HG03439 (cell line): ENCODE measurements around the gene ARMC5.

Experiments used
- ATAC-seq: cut with Tn5 transposase; IDR thresholded peaks from one replicate; pipeline ENCODE4 v1.9.1; 2021; ENCODE audit warnings: mild to moderate bottlenecking, moderate library complexity; ENCODE audit not compliant: unreplicated experiment

ARMC5 gene

GRCh38 chr16:31461201-31461920, 2.1 kb downstream of the ARMC5 start:
- no peak for ATAC-seq

DNA sequence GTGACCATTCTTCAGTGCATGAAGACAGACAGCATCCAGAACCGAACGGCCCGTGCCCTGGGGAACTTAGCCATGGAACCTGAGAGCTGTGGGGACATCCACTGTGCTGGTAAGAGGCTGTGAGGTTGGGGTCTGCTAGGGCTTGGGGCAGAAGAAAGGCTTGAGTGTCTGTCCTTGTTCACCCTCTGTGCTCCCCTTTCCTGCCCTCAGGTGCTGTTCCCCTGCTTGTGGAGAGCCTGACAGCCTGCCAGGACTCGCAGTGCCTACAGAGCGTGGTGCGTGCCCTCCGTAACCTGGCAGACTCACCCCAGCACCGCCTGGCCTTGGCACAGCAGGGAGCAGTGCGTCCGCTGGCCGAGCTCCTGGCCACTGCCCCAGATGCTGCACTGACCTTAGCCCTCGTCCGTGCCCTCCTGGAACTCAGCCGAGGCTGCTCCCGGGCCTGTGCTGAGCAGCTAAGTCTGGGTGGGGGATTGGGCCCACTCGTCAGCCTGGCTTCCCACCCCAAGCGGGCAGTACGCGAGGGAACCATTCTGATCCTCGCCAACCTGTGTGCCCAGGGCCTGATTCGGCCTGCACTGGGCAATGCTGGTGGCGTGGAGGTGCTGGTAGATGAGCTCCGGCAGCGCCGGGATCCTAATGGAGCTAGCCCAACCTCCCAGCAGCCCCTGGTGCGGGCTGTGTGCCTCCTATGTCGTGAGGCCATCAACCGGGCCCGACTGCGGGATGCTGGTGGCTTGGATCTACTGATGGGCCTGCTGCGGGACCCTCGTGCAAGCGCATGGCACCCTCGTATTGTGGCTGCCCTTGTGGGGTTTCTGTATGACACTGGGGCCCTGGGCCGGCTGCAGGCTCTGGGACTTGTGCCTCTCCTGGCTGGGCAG, 2.9 kb downstream of the ARMC5 start:
- ATAC-seq: no peak

- no peak for ATAC-seq
Measured at GRCh38 chr16:31464348-31464769, 5.1 kb downstream of the ARMC5 start.

DNA sequence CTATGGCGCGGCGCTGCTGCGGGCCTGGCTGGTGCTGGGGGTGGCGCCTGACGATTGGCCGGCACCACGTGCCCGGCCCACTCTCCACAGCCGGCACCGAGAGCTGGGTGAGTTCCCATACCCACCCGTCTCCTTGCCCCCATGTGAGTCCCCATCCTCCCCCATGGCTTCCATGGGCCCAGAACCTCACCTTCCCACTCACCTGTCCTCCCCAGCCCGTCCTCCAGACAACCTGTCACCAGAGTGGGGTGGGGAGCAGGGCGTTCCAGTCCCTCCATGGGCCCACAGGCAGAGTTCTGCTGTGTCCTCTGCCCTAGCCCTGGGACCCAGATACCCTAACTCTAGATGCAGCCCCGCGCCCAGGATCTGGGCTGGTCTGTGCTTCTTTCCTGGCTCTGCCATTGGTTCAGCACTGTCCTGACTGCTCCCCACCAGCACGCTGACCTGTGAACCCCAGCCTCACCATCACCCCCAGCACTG, 5.5 kb downstream of the ARMC5 start:
- ATAC-seq: no peak

GRCh38 chr16:31465788-31466370, 6.6 kb downstream of the ARMC5 start:
- no peak for ATAC-seq

GRCh38 chr16:31466381-31466841, 7.1 kb downstream of the ARMC5 start:
- no peak for ATAC-seq

GRCh38 chr16:31467151-31467773, 8.0 kb downstream of the ARMC5 start:
- ATAC-seq: no peak

- ATAC-seq: no peak
Measured at GRCh38 chr16:31467858-31468257, 8.6 kb downstream of the ARMC5 start.

- ATAC-seq: no peak
Measured at GRCh38 chr16:31470615-31471014, 11.3 kb downstream of the ARMC5 start.

- no peak for ATAC-seq
Measured at GRCh38 chr16:31471241-31471874, 12.1 kb downstream of the ARMC5 start.

GRCh38 chr16:31471875-31472708, 12.8 kb downstream of the ARMC5 start, which contains the start of gene TGFB1I1:
Gene TGFB1I1, plus strand, starts transcription at chr16:31472152. Its CDS starts 37 bp downstream, at chr16:31472189.
- no peak for ATAC-seq

DNA sequence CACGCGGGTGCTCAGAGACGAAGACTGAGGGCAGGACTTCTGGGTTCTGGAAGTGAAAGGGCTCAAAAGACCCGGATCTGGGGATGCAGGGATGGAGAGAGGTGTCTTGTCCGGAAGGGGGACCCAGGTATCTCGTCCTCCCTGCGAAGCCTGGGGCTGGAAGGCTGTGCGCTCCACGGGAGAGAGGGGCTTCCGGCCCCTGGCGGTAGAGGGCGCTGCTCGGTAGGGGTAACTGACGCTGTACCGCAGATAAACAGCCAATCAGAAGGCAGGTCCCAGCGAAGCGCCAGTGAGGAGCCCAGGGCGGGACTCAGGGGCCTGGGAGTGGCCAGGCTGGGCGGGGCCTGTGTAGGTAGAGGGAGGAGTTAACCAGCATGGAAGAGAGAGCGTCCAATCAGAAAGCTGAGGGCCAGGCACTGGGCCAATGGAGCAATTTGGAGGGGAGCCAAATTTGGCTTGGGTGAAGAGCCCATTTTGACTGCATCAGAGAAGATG, 13.5 kb downstream of the ARMC5 start:
- no peak for ATAC-seq

GRCh38 chr16:31473264-31473984, 14.1 kb downstream of the ARMC5 start:
- ATAC-seq: no peak

- ATAC-seq: no peak
Measured at GRCh38 chr16:31474173-31474714, 14.9 kb downstream of the ARMC5 start.

DNA sequence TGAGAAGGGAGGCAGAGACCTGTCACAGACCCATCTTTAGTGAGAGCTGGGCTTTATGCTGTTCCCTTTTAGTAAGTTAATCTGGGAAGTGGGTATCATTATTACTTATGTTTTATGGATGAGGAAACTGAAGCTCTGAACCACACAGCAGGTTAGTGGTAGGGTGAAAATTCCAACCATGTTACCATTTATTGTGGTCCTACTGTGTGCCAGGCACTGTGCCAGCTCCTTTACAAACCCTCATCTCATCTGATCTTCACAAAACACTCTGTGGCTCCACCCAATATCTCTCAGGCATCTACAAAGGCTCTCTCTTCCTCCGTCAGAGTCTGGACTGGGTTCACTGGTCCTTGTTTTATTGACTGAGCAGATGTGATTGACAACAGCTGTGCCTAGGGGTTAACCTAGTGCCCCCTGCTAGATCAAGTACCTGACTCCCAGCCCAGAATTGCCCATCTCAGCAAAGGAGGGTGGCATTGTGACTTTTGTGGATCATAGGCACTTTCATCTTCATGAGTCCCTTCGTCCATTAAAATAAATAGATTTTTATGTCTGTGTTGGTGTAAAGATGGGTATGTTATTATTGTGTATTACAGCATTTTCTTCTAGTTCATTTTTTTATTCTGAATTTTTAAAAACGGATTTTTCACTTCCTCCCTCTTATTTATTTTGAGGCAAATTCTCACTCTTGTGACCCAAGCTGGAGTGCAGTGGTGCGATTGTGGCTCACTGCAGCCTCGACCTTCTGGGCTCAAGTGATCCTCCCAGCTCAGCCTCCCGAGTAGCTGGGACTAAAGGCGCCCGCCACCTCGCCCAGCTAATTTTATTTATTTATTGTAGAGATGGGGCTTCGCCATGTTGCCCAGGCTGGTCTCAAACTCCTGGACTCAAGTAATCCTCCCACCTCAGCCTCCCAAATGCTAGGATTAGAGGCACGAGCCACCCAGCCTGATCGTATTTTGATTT, 15.8 kb downstream of the ARMC5 start:
- no peak for ATAC-seq

- no peak for ATAC-seq
Measured at GRCh38 chr16:31475946-31476302, 16.6 kb downstream of the ARMC5 start.
